ENCODE results near the gene NEGR1.
A peak's percentile ranks its signal among the peaks of the same experiment; 100 is the strongest.

DNA sequence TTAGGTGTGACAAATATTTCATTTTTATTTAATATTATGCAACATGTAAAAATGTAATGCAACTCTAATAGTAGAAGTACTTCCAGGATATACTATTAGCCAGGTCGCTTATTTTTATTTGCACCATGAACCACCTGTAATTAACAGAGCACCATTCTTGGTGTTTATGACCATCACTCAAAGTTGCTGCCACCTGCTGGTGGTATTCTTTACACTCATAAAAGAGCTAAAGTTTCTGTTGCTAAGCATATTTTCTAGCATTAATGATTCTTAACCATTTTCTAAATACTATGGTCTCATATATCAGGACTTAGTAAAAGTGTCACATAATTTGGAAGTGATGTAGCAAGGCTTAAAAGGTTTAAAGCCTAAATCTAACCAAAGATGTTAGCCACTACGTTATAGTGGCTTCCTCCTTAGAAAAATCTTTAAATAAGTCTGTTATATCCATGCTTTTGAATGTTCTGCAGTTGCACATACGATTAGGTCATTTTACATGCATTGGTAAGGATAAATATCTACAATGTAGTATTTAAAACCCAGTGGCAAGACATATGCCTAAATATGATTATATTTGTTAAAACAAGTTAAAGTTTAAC is 244.5 kb downstream of the NEGR1 start:
- TF ChIP-seq CTCF (IDR thresholded peaks at IDR 0.05) (peak in 3 of 4 experiments; percentile 26 to 52 (median 41)), POLR2AphosphoS5 (IDR thresholded peaks at IDR 0.05) (no peak)
